GM21576 (cell line): ENCODE measurements around the gene CHP1.
A peak's percentile ranks its signal among the peaks of the same experiment; 100 is the strongest.
"Not testable (repeated sequence)": the region's sequence is repeated elsewhere in the genome, so short reads cannot be mapped to it uniquely, and the experiment has no call there.

Source experiments
- ATAC-seq: cut with Tn5 transposase; IDR thresholded peaks from one replicate; pipeline ENCODE4 v1.9.1; 2021; ENCODE audit warnings: mild to moderate bottlenecking, moderate library complexity; ENCODE audit not compliant: unreplicated experiment

CHP1 gene

GRCh38 chr15:41256103-41256502 is 25.0 kb downstream of the CHP1 start:
- ATAC-seq, result no peak

DNA sequence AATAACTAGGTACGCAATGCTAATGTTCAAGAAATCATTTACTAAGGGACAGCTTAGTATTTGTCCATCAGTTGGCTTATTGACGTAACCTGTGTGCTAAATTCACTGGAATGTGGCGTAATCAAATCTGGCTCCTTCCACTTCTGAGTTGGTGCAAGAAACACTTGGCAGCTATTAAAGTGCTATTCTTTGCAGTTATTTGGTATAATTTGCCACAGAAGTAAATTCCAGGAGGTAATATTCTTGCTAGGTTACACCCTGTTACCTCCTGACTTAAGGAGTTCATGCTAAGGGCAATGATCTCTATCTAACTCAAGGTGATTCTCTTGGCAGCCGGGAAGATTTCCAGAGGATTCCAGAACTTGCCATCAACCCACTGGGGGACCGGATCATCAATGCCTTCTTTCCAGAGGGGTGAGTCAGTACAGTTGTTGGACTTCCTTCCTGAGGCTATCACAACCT is 25.5 kb downstream of the CHP1 start:
- no peak for ATAC-seq

DNA sequence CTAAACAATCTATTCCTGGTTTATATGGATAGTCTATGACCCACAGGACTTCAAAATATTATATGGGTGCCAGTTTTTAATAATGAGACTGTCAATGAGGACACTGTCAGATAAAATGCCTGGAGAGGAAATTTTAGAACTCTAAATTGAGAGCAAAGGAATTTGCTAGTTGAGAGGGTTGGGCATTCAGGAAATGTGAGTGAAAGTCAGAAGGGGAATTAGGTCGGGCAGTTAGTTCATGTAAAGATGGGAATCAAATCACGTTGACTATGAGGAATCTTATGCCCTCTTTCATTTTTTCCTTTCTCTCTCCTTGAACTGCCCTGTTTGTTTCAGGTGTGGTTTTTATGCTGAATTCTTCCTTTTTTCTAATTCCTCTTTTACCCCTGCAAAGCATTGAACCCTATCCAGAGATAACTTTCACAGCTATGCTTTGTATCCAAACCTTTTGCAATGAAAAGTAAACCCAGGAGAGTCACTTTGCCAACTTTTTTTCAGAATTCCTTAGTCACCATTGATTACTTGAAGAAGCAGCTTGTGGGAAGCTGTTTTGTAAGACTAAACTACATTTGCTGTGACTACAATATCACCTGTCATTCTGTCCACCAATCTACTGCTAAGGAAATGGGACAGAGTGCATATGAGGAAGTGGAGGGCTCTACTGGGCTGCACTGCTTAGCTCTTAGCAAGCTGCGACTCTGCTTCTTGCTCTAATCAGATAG is 27.8 kb downstream of the CHP1 start:
- no peak for ATAC-seq

DNA sequence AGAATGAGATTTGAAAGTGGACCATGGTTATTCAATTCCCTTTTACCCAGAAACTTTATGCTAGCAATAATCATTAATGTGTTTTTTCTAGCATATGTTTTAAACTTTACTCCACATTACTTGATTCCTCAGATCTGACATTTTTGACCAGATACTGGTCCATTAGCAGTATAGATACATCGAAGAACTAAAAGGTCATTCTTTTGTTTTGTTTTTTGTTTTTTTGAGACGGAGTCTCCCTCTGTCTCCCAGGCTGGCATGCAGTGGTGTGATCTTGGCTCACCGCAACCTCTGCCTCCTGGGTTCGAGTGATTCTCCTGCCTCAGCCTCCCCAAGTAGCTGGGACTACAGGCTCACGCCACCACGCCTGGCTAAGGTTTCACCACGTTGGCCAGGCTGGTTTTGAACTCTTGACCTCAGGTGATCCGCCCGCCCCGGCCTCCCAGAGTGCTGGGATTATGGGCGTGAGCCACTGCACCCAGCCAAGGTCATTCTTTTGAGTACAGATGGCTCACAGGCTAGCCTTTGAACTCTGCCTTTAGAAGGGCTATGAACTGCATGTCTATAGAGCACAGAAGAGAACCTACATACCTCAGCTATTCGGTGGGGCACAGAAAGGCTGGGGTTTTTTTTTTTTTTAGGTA is 28.6 kb downstream of the CHP1 start:
- no peak for ATAC-seq

GRCh38 chr15:41260924-41261323 is 29.9 kb downstream of the CHP1 start:
- not testable (repeated sequence) for ATAC-seq

DNA sequence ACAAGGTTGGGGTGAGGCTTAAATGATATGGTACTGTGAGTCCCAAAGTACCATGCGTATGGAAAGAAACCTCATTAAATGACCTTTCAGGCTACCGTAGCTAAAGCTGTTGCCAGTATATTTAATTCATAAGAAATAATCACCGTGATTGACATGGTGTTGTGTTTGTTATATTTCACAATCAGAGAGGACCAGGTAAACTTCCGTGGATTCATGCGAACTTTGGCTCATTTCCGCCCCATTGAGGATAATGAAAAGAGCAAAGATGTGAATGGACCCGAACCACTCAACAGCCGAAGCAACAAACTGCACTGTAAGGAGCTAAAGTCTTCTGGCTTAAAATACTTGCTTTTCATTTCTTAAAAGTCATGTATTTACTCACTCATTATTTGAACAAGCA is 31.5 kb downstream of the CHP1 start:
- ATAC-seq, result no peak

DNA sequence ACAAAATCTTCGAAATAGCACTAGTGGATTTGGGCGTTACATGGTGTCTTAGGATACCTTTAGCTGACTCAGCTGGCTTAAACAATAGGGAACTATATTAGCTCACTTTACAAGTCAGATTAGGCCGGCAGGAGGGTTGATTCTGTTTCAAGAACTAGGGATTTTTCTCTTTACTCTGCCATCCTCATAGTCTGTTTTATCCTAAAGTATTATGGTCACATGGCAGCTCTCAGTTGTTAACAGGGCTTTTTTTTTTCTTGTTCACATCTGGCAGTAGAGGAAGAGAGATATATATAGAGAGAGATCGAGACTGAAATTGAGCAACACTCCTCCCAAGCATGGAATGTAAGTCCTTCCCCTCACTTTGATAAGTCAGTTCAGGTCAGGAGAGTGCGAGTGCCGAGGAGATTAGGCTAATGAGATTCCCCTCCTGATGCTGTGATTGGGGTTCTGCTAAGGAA is 32.9 kb downstream of the CHP1 start:
- ATAC-seq, result no peak

DNA sequence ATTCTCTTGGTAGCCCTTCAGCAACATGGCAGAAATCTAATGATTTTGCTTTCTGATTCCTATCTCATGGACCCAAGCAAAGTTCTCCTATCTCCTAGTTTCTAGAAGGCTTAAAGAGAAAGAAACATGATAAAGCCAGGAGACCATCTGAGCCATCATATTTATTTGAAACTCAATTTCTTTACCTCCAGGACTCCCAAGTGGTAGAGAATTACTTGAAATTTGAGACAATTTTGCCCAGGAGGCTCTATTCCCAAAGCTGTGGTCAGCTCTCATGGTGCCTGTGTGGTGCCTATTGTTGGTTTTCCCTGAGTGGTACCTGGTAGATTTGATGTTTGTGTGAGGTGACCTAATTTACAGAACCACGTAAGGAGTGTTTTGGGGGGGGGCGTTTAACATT is 38.8 kb downstream of the CHP1 start:
- ATAC-seq, result no peak

GRCh38 chr15:41276831-41277230 is 45.8 kb downstream of the CHP1 start:
- ATAC-seq, result no peak

DNA sequence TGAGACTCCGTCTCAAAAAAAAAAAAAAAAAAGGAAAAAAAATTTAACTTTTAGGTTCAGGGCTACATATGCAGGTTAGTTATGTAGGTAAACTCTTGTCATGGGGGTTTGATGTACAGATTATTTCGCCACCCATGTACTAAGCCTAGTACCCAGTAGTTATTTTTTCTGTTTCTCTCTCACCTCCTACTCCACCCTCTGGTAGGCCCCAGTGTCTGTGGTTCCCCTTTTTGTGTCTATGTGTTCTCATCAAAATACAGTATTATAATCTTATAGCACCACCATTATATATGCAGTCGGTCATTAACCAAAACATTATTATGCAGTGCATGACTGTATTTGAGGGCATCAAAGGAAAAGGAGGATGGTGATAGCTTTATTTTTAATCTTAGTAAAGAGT is 47.3 kb downstream of the CHP1 start:
- ATAC-seq, result no peak

DNA sequence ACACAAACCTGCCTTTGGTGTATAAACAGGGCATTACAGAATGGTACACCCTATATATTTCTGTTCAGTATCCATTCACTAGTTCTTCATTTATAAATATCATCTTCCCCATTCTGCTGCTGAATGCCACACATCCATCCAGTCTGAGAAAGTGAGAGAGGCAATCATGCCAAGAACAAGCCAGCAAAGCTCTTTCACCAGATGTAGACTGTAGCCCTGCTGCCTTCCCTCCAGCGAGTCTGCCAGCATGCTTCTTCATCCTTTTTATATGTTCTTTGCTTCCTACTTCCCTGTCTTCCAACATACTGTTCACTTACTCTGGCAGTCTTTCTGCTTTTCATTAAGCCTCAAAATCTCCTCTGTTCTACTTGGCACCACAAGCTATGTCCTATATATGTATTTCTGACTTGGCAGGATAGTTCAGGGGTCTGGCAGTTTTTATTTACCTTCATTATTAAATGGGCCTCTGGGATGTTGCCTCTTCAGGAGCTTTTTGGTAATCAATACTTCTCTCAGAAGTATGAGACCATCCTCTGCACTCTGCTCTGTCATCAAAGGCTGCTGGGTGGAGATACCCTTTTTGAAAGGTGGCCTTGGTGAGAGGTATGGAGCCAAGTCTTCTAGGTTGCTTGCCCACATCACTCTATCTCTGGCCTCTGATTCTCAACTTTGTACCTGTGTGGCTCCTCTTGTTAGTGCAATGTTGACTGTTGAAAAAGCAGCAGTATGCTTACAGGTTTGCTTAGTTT is 48.6 kb downstream of the CHP1 start:
- no peak for ATAC-seq

- no peak for ATAC-seq
Measured at GRCh38 chr15:41281236-41281635, 50.2 kb downstream of the CHP1 start.

- not testable (repeated sequence) for ATAC-seq
Measured at GRCh38 chr15:41282436-41282835, 51.4 kb downstream of the CHP1 start.

GRCh38 chr15:41282980-41283652 is 52.0 kb downstream of the CHP1 start:
- not testable (repeated sequence) for ATAC-seq

GRCh38 chr15:41283653-41284426 is 52.8 kb downstream of the CHP1 start:
- ATAC-seq, result peak; percentile 95

DNA sequence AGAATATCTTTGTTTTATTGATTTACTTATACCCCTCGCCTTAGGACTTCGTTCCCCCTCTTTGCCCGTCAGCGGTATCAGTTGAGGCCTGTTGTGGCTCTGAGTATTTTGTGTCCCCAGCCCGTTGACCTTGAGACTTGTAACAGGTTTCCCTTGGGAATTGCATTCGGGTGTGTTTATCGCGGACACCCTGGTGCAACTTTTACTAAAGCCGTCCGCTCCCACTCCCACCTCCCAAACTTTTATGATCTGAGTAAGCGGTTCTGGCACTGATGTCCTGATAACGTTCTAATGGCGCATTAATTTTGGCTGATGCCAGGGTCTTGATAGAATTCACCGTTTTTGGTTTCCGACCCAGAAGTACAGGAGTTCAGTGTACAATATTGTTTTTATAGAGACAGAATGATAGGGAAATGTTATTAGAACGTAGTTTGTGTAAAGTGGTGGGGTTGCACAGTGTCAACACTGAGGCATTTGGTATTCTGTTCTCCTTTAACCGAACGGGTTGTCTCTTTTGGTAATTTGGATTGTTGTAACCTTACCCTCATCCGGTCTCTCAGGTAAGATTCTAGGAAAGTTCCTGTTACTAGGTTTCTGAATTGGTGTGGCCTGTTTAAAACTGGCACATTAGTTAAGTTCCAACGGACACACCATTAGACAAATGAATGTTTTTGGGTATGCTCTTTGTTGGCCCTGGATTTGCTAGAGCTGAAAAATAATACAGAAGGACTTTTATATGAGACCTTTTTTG is 53.5 kb downstream of the CHP1 start:
- no peak for ATAC-seq

DNA sequence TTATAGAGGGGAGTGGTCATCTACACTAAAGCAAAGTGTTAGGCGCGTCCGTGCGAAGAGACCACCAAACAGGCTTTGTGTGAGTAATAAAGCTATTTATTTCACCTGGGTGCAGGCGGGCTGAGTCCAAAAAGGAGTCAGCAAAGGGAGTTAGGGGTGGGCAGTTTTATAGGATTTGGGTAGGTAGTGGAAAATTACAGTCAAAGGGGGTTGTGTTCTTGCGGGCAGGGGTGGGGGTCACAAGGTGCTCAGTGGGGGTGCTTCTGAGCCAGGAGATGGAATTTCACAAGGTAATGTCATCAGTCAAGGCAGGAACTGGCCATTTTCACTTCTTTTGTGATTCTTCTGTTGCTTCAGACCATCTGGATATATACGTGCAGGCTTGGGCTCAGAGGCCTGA is 54.2 kb downstream of the CHP1 start:
- no peak for ATAC-seq

DNA sequence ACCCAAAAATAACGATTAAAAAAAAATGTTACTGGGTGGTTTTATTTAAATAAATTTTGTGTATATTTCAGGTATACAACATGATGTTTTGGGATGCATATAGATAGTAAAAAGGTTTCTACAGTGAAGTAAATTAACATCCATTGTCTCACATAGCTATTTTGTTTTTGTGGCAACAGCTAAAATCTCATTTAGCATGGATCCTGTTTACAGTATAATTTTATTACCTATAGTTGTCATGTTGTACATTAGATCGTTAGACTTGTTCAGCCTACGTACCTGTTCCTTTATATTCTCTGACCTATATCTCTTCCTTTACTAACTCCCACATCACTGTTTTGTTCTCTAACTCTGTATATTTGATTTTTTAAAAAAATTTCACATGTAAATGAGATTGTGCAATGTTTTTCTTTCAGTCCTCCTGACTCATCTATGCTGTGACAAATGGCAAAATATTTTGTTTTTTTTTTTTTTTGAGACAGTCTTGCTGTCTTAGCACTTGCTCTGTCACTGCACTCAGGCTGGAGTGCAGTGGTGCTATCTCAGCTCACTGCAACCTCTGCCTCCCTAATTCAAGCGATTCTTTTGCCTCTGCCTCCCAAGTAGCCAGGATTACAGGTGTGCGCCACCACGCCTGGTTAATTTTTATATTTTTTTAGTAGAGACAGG is 55.7 kb downstream of the CHP1 start:
- ATAC-seq, result no peak

- no peak for ATAC-seq
Measured at GRCh38 chr15:41288464-41288863, 57.4 kb downstream of the CHP1 start.
